NCI-H2171 treated with DMSO at 0.1 percent for 48 hours (cell line): Measurements from ENCODE around the gene PTPRM.

Experiments used
- DNase-seq: peaks from one replicate; lab custom pipeline; 2025; lab: John Stamatoyannopoulos, UW

PTPRM gene

DNA sequence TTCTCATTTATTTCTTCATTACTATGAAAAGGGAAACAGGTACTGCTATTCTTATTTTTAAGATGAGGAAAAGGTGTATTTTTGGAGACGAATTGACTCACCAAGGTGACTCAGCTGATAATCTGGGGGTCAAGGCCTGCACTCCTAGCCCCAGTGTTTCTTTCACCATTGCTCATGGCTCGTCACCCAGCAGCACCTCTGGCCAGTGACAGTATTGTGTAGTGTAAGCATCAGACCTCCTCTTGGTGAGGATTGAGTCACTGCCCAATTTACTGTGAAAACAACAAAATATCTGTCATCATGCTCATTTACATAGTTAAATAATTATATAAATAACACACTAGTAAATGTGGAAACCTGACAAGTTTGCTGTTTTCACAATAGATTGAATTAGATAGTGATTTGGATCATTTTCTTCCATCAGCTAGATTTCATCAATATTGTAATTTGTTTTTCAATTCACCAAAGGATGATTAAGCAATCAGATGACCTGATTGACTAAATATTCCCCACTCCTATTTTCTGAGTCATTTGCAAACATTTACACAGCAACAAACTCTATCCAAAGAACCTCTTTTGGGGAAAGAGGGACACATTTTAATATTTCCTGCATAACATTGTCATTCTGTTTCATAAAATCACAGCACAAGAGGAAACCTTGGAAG is 549.4 kb downstream of the PTPRM start:
- no peak for DNase-seq

GRCh38 chr18:8117006-8117371 is 549.9 kb downstream of the PTPRM start:
- DNase-seq: no peak

DNA sequence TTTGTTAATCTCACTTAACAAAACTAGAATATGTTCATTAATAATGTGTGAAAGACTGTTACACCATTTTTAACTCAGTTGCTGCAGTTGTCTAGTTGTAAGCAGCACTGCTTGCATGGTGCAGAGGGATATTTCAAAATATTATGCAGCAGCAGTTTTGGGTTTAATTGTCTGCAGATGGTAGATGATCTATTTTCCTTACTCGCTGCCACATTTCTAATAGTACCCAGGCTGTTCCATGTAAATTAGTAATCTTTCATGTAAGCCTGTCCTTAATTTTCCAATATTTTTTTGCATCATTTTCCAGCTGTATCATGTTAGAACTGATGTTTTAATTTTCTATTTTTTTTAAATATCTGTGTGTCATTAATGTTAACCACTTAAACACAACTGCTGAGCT is 554.0 kb downstream of the PTPRM start:
- DNase-seq: no peak

GRCh38 chr18:8121942-8122480 is 554.9 kb downstream of the PTPRM start:
- no peak for DNase-seq

DNA sequence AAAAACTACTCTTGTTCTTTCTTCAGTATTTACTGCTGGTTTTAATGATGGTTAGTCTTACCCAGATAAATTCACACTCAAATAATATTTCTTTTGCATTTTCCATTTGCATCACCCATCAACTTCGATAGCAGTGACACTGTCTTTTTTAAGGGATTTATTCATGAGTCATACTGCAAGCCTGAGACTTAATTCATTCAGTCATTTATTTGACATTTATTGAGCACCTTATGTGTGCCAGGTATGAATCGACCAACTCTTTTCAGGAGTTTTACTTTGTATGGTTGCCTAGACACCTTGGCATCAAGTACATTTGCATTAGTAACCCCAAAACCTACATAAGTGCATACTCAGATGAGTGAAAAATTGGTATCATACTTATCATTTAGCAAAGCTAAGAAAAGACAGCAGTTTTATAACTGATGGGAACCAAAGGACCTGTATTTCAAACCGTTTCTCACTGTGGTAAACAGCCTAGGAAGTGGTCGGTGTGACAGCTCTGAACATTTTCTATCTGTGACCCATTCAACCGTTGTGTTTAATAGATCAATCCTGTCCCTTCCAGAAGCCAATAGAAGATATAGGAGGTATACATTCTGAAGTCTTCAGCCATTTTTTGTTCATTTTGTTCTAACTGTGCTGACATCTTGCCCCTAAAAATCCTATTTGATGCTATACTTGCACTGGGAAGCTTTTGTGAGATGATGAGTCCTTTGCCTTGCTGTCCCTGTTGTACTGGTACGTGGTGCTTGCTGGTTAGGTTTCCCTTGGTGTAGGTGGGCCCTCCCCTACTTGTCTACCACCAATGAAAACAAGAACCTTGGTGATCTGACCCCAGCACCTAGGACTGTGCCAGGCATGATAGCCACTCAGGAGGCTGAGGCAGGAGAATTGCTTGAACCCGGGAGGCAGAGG is 557.4 kb downstream of the PTPRM start:
- no peak for DNase-seq

DNA sequence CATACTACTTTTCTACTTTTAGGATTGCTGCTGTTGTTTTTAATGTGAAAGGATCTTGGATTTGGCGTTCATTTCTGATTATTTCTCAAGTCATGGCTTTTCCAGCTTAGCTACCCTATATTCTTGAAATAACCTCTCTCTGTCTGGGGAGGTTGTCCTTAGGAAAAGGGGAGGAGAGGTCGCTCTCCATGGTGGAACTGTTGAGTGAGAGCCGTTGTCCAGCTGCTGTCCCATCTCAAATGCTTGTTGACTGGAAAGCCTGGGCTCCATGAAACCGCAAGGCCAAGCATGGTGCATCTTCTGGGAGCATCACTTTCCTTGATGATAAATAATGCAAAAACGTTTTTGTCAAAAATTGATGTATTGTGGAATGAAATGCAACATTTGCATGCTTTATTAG is 563.0 kb downstream of the PTPRM start:
- no peak for DNase-seq

DNA sequence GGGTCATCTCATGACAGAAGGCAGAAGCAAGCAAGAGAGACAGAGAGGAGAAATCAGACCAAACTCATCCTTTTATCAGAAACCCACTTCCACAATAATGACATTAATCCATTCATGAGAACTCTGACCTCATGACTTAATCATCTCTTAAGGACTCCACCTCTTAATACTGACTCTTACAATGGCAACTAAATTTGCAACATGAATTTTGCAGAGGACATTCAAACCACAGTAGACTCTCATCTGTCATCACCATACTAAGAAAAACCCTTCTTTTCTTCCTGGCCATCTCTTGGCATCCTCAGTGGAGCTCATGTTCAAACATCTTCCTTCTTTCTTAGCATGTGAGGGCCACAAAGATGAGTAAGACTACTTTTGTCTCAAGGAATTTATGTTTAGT is 565.9 kb downstream of the PTPRM start:
- no peak for DNase-seq

GRCh38 chr18:8133888-8134287 is 566.8 kb downstream of the PTPRM start:
- no peak for DNase-seq

DNA sequence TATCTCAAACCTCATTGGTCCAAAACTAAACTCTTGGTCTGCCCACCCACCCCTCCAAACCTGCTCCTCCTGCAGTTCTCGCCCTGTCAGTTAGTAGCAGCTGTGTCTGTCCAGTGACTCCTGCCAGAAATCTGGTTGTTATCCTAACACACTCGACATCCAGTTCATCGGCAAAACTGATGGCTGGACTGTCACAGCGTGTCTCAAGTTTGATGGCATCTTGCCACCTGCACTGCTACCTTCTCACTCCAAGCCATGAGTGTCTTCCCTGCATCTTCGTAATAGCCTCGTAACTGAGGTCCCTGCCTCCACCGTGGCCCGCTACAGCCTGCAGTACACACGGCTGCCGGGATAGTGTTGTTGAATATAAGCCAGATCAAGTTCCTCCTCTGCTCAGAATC is 572.0 kb downstream of the PTPRM start:
- DNase-seq: no peak

GRCh38 chr18:8139891-8140406 is 572.8 kb downstream of the PTPRM start:
- no peak for DNase-seq

GRCh38 chr18:8140841-8141501 is 573.9 kb downstream of the PTPRM start:
- no peak for DNase-seq

DNA sequence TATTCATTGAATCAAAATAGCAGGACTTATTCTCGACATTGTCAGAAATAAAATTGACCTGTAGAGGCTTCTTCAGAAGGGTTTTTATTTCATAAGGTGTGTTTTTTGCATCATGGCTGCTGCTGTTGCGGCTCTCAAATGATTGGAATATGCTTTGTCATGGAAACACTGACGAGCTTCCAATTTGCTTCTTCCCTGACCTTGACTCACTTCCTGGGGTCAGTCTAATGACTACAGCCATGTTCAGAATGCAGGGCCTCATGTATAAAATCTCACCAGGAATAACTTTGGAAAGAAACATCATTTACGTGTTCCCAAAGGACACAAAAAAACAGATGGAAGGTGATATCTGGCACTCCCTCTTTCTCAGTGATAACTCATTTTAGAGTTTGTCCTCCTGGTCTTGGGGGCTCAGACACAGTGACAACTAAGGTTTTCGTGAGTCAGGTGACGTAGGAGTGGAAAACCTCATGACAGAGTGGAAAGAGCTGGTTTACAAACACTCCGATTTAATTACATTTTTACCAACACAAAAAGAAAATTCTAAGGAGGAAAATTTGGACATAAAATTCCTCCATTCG is 575.1 kb downstream of the PTPRM start:
- no peak for DNase-seq

DNA sequence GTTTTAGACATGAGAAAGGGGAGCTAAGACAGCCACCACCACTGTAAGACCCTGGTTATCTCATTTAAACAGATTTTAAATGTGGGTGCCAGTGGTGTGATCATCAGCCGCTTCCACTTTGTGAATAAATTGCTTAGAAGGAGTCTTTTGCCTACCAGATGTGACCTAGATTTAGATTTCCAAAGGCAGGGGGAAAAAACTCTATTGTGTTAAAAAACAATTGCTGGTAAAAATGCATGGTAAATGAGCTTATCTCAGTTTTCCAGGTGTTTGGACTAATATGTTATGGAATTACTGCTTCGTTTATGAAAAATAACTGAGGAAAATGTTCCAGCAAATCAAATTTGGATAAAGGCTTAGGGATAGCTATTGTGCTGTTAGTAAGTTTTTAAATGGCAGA is 575.8 kb downstream of the PTPRM start:
- no peak for DNase-seq

GRCh38 chr18:8151181-8151580 is 584.1 kb downstream of the PTPRM start:
- DNase-seq: no peak

- no peak for DNase-seq
Observed at GRCh38 chr18:8153887-8154583, 586.9 kb downstream of the PTPRM start.

GRCh38 chr18:8162802-8163201 is 595.7 kb downstream of the PTPRM start:
- no peak for DNase-seq

- no peak for DNase-seq
Observed at GRCh38 chr18:8163286-8163959, 596.3 kb downstream of the PTPRM start.

- DNase-seq: no peak
Observed at GRCh38 chr18:8165095-8165494, 598.0 kb downstream of the PTPRM start.

- DNase-seq: no peak
Observed at GRCh38 chr18:8167026-8167425, 599.9 kb downstream of the PTPRM start.

DNA sequence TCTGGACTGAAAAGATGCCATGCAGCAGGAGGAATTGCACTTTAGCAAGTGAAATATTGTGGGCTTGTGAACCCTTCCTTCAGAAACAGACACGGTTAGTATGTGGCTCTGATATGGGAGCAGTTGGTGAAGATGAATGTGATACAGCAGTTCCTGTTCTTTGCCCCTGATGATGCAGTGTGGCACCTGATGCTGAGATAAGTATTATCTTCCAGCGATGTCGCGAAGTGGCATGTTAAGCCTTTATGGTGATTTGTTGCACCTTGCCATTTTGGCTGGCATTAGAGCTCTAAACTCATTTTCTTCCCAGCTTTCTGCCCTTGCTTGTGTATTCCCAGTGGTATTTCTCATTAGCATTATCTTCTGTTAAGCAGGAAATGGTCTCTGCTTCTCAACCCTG is 600.6 kb downstream of the PTPRM start:
- DNase-seq: no peak

DNA sequence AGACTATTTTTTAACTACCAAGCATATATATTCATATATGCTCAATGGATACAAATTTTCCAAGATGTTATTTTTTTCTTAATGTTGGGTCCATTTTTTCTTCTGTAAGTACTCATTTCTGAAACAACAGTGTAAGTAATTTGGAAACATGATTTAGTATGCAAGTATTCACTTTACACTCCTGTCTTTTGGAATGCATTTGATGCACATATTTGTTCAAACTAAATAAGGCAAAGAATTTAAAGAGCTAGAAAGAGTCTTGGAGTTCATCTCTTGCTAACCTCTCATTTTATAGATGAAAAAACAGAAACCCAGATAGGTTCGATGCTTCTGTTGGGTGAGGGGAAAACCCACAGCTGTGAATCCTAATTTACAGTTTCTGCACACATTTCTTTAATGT is 602.6 kb downstream of the PTPRM start:
- no peak for DNase-seq
